ENCODE measurements around the gene NAA30.
"Not testable (repeated sequence)": the region's sequence is repeated elsewhere in the genome, so short reads cannot be mapped to it uniquely, and the experiment has no call there.

NAA30 gene

GRCh38 chr14:57390037-57390805, at the start of gene NAA30:
Gene NAA30, plus strand, starts transcription at chr14:57390586. Its CDS starts 372 bp downstream, at chr14:57390958.
- peak; percentile 15 for DNase-seq

- DNase-seq: not testable (repeated sequence)
Observed at GRCh38 chr14:57343545-57344297, 46.7 kb upstream of the NAA30 start.

- no peak for DNase-seq
Observed at GRCh38 chr14:57345106-57345505, 45.3 kb upstream of the NAA30 start.

GRCh38 chr14:57346741-57347140, 43.6 kb upstream of the NAA30 start:
- DNase-seq: no peak

- DNase-seq: no peak
Observed at GRCh38 chr14:57352396-57353170, 37.8 kb upstream of the NAA30 start.

GRCh38 chr14:57355081-57355800, 35.1 kb upstream of the NAA30 start:
- no peak for DNase-seq

- no peak for DNase-seq
Observed at GRCh38 chr14:57362361-57362760, 28.0 kb upstream of the NAA30 start.

GRCh38 chr14:57364659-57365450, 25.5 kb upstream of the NAA30 start:
- DNase-seq: no peak

GRCh38 chr14:57370187-57370586, 20.2 kb upstream of the NAA30 start:
- not testable (repeated sequence) for DNase-seq

- DNase-seq: no peak
Observed at GRCh38 chr14:57371013-57371412, 19.4 kb upstream of the NAA30 start.

GRCh38 chr14:57375156-57375555, 15.2 kb upstream of the NAA30 start:
- DNase-seq: no peak

GRCh38 chr14:57378661-57379060, 11.7 kb upstream of the NAA30 start:
- no peak for DNase-seq

- no peak for DNase-seq
Observed at GRCh38 chr14:57380935-57381334, 9.5 kb upstream of the NAA30 start.

GRCh38 chr14:57382283-57382682, 8.1 kb upstream of the NAA30 start:
- DNase-seq: no peak

- no peak for DNase-seq
Observed at GRCh38 chr14:57383125-57383745, 7.2 kb upstream of the NAA30 start.

- no peak for DNase-seq
Observed at GRCh38 chr14:57388067-57388466, 2.3 kb upstream of the NAA30 start.

- no peak for DNase-seq
Observed at GRCh38 chr14:57389646-57390036, 745 bp upstream of the NAA30 start.

- no peak for DNase-seq
Observed at GRCh38 chr14:57390806-57391516, 575 bp downstream of the NAA30 start.

- no peak for DNase-seq
Observed at GRCh38 chr14:57391517-57392195, 1.3 kb downstream of the NAA30 start.

GRCh38 chr14:57392830-57393229, 2.4 kb downstream of the NAA30 start:
- DNase-seq: no peak
